ENCODE results near the gene CNTN3.

The CNTN3 gene

GRCh38 chr3:74614107-74614967 is at the start of gene CNTN3:
Gene CNTN3 (minus strand): TSS chr3:74614659. CDS start chr3:74521112, 93,547 bp downstream.
- no peak for DNase-seq

GRCh38 chr3:74663178-74663577 is 48.7 kb upstream of the CNTN3 start:
- no peak for DNase-seq

- DNase-seq = no peak
Measured at GRCh38 chr3:74661672-74662071, 47.2 kb upstream of the CNTN3 start.

GRCh38 chr3:74651885-74652284 is 37.4 kb upstream of the CNTN3 start:
- no peak for DNase-seq

- DNase-seq = no peak
Measured at GRCh38 chr3:74651292-74651691, 36.8 kb upstream of the CNTN3 start.

GRCh38 chr3:74648107-74648506 is 33.6 kb upstream of the CNTN3 start:
- no peak for DNase-seq

- no peak for DNase-seq
Measured at GRCh38 chr3:74646094-74646493, 31.6 kb upstream of the CNTN3 start.

GRCh38 chr3:74643636-74644035 is 29.2 kb upstream of the CNTN3 start:
- DNase-seq = no peak

- DNase-seq = no peak
Measured at GRCh38 chr3:74642876-74643275, 28.4 kb upstream of the CNTN3 start.

GRCh38 chr3:74640211-74640610 is 25.8 kb upstream of the CNTN3 start:
- DNase-seq = no peak

GRCh38 chr3:74639681-74640080 is 25.2 kb upstream of the CNTN3 start:
- no peak for DNase-seq

GRCh38 chr3:74636981-74637380 is 22.5 kb upstream of the CNTN3 start:
- DNase-seq = no peak

GRCh38 chr3:74633021-74633420 is 18.6 kb upstream of the CNTN3 start:
- no peak for DNase-seq

GRCh38 chr3:74631351-74632140 is 17.1 kb upstream of the CNTN3 start:
- DNase-seq = no peak

GRCh38 chr3:74630602-74631001 is 16.1 kb upstream of the CNTN3 start:
- DNase-seq = no peak

GRCh38 chr3:74626011-74626410 is 11.6 kb upstream of the CNTN3 start:
- no peak for DNase-seq

GRCh38 chr3:74624301-74624700 is 9.8 kb upstream of the CNTN3 start:
- no peak for DNase-seq

- no peak for DNase-seq
Measured at GRCh38 chr3:74623261-74623836, 8.9 kb upstream of the CNTN3 start.

GRCh38 chr3:74621581-74621980 is 7.1 kb upstream of the CNTN3 start:
- DNase-seq = no peak

- no peak for DNase-seq
Measured at GRCh38 chr3:74617776-74618175, 3.3 kb upstream of the CNTN3 start.

GRCh38 chr3:74613521-74614106 is 845 bp downstream of the CNTN3 start:
- no peak for DNase-seq

GRCh38 chr3:74613060-74613459 is 1.4 kb downstream of the CNTN3 start:
- DNase-seq = no peak

GRCh38 chr3:74611206-74611605 is 3.3 kb downstream of the CNTN3 start:
- no peak for DNase-seq

Data from kidney glomerular epithelial cell (primary cell).